CD4-positive, CD25-positive, alpha-beta regulatory T cell (primary cell): Measurements from ENCODE around the gene ZNF727. TPM values are rescaled to one million over a fixed set of nuclear protein-coding genes. Genes with fewer than 3 reads are reported as not detected.
A peak's percentile ranks its signal among the peaks of the same experiment; 100 is the strongest.
"Not testable (repeated sequence)": the region's sequence is repeated elsewhere in the genome, so short reads cannot be mapped to it uniquely, and the experiment has no call there.

Source experiments
- ATAC-seq, 2 donors: fragments of 150-1000 bp; cut with Tn5 transposase; one replicate each; pipeline ENCODE4 v1.10.0; 2021; ENCODE audit warnings: low read depth in 2 of 2, moderate number of reproducible peaks in 2 of 2, moderate library complexity in 1 of 2
- DNase-seq, 3 donors: peaks; one replicate each; pipeline versions ENCODE4 v3.0.0 to v3.0.0-alpha.2; 2012 to 2022; ENCODE audit warnings: mixed read lengths in 1 of 3
- H3K27ac ChIP-seq: one replicate; pipeline ENCODE4 v1.7.0; 2013; ENCODE audit warnings: mild to moderate bottlenecking, low read length; ENCODE audit not compliant: insufficient read depth, poor library complexity, severe bottlenecking
- H3K27me3 ChIP-seq: one replicate; pipeline ENCODE4 v1.7.0; 2013; ENCODE audit warnings: low read length; ENCODE audit not compliant: control insufficient read depth, insufficient read depth
- H3K36me3 ChIP-seq: one replicate; pipeline ENCODE4 v1.7.0; 2013; ENCODE audit warnings: mild to moderate bottlenecking, low read length, moderate library complexity; ENCODE audit not compliant: control insufficient read depth, insufficient read depth
- H3K4me1 ChIP-seq: 2 replicates; pipeline ENCODE4 v1.7.0; 2013; ENCODE audit warnings: mild to moderate bottlenecking, low read length; ENCODE audit not compliant: insufficient read depth, control insufficient read depth, poor library complexity, severe bottlenecking
- H3K4me3 ChIP-seq: one replicate; pipeline ENCODE4 v1.7.0; 2013; ENCODE audit warnings: low read depth, mild to moderate bottlenecking, low read length, moderate library complexity
- H3K9me3 ChIP-seq, 2 experiments: 1 replicate in 1 of 2; 2 replicates in 1 of 2; pipeline ENCODE4 v1.7.0; 2013; ENCODE audit warnings: low read length in 2 of 2, mild to moderate bottlenecking in 1 of 2, moderate library complexity in 1 of 2; ENCODE audit not compliant: control insufficient read depth in 2 of 2
- H3K27ac Mint-ChIP-seq, 3 donors: one replicate each; pipeline ENCODE4 v1.8.0; 2020 to 2022; ENCODE audit warnings: mild to moderate bottlenecking in 3 of 3, mixed read lengths in 3 of 3, moderate library complexity in 2 of 3
- H3K27me3 Mint-ChIP-seq: one replicate; pipeline ENCODE4 v1.8.0; 2022; ENCODE audit warnings: mild to moderate bottlenecking, mixed read lengths
- H3K36me3 Mint-ChIP-seq: one replicate; pipeline ENCODE4 v1.8.0; 2020; ENCODE audit warnings: mixed read lengths
- H3K4me1 Mint-ChIP-seq, 4 donors: one replicate each; pipeline ENCODE4 v1.8.0; 2020 to 2022; ENCODE audit warnings: mixed read lengths in 4 of 4, mild to moderate bottlenecking in 1 of 4
- H3K4me3 Mint-ChIP-seq, 4 donors: one replicate each; pipeline ENCODE4 v1.8.0; 2020 to 2022; ENCODE audit warnings: mild to moderate bottlenecking in 4 of 4, mixed read lengths in 4 of 4, moderate library complexity in 3 of 4
- H3K9me3 Mint-ChIP-seq, 7 donors: one replicate each; pipeline ENCODE4 v1.8.0; 2020 to 2022; ENCODE audit warnings: mixed read lengths in 7 of 7, mild to moderate bottlenecking in 3 of 7, moderate library complexity in 2 of 7
- polyA plus RNA-seq, 4 donors: library from polyadenylated mRNA; unstranded; fragments of 300-500 nt; fragmentation: Illumina TruSeq; gene quantifications; one replicate each; pipeline ENCODE4 v1.2.3, GENCODE V29; 2021
- total RNA-seq: library from RNA; stranded (reverse); gene quantifications from one replicate; pipeline ENCODE4 v1.2.3, GENCODE V29; 2022

Gene ZNF727
- total RNA-seq (not detected), polyA plus RNA-seq (under 1 TPM in 1 of 4 donors, not detected in 3; 0.09 TPM)

DNA sequence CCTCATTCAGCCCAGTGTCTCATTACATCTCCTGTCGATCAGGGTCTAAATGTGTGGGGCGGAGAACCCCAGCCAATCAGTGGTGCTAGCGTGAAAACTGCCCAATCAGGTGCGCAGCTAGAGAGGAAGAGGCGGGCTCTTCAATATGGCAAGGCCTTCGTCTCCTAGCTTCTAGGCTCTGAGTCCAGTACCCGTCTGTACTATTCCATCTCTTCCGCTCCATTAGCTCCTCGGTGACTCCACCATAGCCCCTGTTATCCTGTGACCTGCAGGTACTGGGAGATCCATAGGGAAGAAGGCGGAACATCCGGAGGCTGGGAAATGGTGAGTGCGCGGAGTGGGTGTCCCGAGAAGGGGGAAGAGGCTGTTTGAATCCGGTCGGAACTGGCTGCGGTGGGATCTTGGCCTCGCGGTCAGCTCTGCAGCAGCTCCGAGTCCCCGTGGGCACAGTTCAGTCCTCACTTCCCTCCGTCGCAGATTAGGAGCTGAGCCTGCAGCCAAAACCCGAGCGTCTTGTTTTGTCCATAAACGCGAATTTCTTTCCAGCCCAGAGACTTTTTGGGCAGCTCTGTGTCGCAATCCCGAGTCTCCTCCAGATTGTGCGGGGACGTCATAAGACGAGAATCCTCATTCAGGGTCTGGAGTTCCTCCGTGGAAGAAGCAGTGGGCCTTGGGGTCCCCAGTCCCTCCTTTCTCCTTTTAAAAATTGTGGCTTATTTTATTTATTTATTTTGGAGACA is at the start of gene ZNF727:
ZNF727 (plus strand) TSS at position 134 of the 740 bp plus-strand sequence; CDS start at position 322, 188 bp downstream.
- H3K27ac ChIP-seq: no peak within 1 kb of the TSS
- Mint-ChIP-seq H3K27ac (no peak within 1 kb of the TSS), H3K4me1 (peaks cover 0 to 2% (median 0%) of the 10 kb centered on the region in 4 donors), H3K27me3 (no peaks in the 10 kb centered on the region), H3K36me3 (peaks cover 2% of the 10 kb centered on the region), H3K9me3 (peaks cover 0 to 34% (median 11%) of the 10 kb centered on the region in 7 donors), H3K4me3 (peak within 1 kb of the TSS in 2 of 4 donors; percentile 75 to 79)
- peak in 1 of 3 donors; percentile 18 for DNase-seq
- no peaks in the 10 kb centered on the region for H3K4me1 ChIP-seq
- H3K4me3 ChIP-seq: no peak within 1 kb of the TSS
- H3K9me3 ChIP-seq: peaks cover 4 to 29% of the 10 kb centered on the region in 2 experiments
- no peaks in the 10 kb centered on the region for H3K27me3 ChIP-seq
- no peaks in the 10 kb centered on the region for H3K36me3 ChIP-seq
- ATAC-seq: peak in 1 of 2 donors; percentile 62

DNA sequence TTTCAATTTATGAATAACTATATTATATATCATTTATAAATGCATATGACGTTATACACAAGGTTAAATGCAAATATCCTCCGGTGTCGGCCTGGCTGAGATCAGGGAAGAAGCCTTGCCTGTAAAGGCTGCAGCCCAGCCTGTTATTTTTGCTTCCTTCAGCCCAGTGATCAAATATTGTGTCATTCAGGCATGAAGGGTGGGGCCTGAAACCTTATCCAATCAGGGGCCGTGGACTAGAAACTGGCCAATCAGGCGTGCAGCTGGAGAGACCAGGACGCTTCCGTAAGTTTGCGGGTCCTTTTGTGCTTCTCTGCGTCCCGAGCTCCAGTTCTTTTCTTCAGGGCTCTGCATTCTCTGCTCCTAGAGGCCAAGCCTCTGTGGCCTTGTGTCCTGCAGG is 46.7 kb upstream of the ZNF727 start, which contains the start of gene ZNF722:
ZNF722 (plus strand) TSS at position 301 of the 400 bp plus-strand sequence. CDS start 113 bp downstream, outside the sequence.
- no peaks in the 10 kb centered on the region for H3K27me3 ChIP-seq
- H3K9me3 ChIP-seq: peaks cover 0 to 8% of the 10 kb centered on the region in 2 experiments
- DNase-seq (no peak), ATAC-seq (no peak)
- H3K4me3 ChIP-seq: no peak within 1 kb of the TSS
- Mint-ChIP-seq H3K27me3 (no peaks in the 10 kb centered on the region), H3K4me3 (no peak within 1 kb of the TSS), H3K27ac (no peak within 1 kb of the TSS), H3K9me3 (peaks cover 0 to 35% (median 7%) of the 10 kb centered on the region in 7 donors), H3K4me1 (no peaks in the 10 kb centered on the region), H3K36me3 (no peaks in the 10 kb centered on the region)
- H3K4me1 ChIP-seq: no peaks in the 10 kb centered on the region
- no peaks in the 10 kb centered on the region for H3K36me3 ChIP-seq
- H3K27ac ChIP-seq: no peak within 1 kb of the TSS

DNA sequence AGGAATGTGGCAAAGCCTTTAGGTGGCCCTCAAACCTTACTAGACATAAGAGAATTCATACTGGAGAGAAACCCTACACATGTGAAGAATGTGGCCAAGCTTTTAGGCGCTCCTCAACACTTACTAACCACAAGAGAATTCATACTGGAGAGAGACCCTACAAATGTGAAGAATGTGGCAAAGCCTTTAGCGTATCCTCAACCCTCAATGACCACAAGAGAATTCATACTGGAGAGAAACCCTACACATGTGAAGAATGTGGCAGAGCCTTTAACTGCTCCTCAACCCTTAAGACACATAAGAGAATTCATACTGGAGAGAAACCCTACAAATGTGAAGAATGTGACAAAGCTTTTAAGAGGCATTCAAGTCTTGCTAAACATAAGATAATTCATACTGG is 29.7 kb upstream of the ZNF727 start:
- H3K27me3 ChIP-seq, H3K4me1 Mint-ChIP-seq, H3K36me3 Mint-ChIP-seq, H3K27me3 Mint-ChIP-seq, H3K4me1 ChIP-seq, H3K4me3 Mint-ChIP-seq, ATAC-seq, H3K27ac Mint-ChIP-seq, H3K4me3 ChIP-seq, H3K27ac ChIP-seq, H3K36me3 ChIP-seq, DNase-seq: not testable (repeated sequence)
- H3K9me3 ChIP-seq: peaks cover 19 to 48% of the 10 kb centered on the region in 2 experiments
- peaks cover 0 to 59% (median 19%) of the 10 kb centered on the region in 7 donors for H3K9me3 Mint-ChIP-seq

DNA sequence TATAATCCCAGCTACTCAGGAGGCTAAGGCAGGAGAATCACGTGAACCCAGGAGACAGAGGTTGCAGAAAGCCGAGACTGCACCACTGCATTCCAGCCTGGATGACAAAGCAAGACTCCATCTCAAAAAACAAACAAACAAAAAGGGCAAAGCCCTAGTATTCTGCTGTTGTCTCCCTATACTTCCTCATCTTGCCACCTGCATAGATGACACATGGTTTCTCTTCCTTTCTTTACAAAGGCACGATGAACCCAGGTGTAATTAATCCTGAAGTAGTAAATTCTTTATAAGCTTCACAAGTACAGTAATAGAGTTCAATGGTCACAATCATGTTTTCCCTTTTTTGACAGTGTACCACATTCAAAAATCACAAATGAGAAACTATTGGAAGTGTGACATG is 9.8 kb upstream of the ZNF727 start:
- no peak overlapping the region for H3K27ac Mint-ChIP-seq
- no peaks in the 10 kb centered on the region for H3K36me3 Mint-ChIP-seq
- no peaks in the 10 kb centered on the region for H3K36me3 ChIP-seq
- DNase-seq (no peak), ATAC-seq (no peak)
- H3K27ac ChIP-seq: no peak overlapping the region
- H3K4me3 ChIP-seq: no peak overlapping the region
- H3K4me1 Mint-ChIP-seq: no peaks in the 10 kb centered on the region
- H3K27me3 Mint-ChIP-seq: no peaks in the 10 kb centered on the region
- H3K9me3 ChIP-seq: peaks cover 10 to 57% of the 10 kb centered on the region in 2 experiments
- no peaks in the 10 kb centered on the region for H3K4me1 ChIP-seq
- peaks cover 0 to 60% (median 19%) of the 10 kb centered on the region in 7 donors for H3K9me3 Mint-ChIP-seq
- H3K4me3 Mint-ChIP-seq: no peak overlapping the region
- H3K27me3 ChIP-seq: no peaks in the 10 kb centered on the region

DNA sequence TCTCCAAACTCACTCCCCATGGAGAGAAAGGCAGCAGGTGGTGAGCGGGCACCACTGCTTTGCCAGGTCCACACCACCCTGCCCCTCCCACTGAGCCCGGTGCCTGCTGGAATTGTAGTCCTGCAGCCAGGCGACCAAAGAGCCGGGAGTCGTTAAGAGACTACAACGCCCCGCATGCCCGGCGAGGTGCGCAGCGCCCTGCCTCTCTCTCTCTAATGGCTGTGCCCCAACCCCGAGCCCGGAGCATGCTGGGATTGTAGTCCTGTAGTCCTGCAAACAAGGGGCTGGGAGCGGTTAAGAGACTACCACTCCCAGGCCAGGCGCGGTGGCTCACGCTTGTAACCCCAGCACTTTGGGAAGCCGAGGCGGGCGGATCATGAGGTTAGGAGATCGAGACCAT is 8.1 kb upstream of the ZNF727 start:
- Mint-ChIP-seq H3K27me3 (no peaks in the 10 kb centered on the region), H3K36me3 (no peaks in the 10 kb centered on the region), H3K9me3 (peaks cover 0 to 54% (median 16%) of the 10 kb centered on the region in 7 donors), H3K27ac (no peak overlapping the region), H3K4me3 (no peak overlapping the region), H3K4me1 (no peaks in the 10 kb centered on the region)
- H3K36me3 ChIP-seq: no peaks in the 10 kb centered on the region
- H3K27me3 ChIP-seq: no peaks in the 10 kb centered on the region
- H3K9me3 ChIP-seq: peaks cover 10 to 46% of the 10 kb centered on the region in 2 experiments
- DNase-seq (no peak), ATAC-seq (no peak)
- H3K4me1 ChIP-seq: no peaks in the 10 kb centered on the region
- H3K27ac ChIP-seq: no peak overlapping the region
- H3K4me3 ChIP-seq: no peak overlapping the region

DNA sequence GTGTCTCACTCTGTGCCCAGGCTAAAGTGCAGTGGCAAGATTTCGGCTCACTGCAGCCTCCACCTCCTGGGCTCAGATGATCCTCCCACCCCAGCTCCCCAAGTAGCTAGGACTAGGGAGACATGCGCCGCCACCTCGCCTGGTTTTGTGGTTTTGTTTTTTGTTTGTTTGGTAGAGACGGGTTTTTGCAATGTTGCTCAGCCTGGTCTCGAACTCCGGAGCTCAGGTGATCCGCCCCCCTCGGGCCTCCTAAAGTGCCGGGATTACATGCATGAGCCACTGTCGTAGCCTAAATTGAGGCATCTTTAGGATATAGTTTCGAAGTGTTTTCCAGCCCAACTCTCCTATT is 781 bp downstream of the ZNF727 start:
- peaks cover 2 to 29% of the 10 kb centered on the region in 2 experiments for H3K9me3 ChIP-seq
- Mint-ChIP-seq H3K36me3 (peaks cover 2% of the 10 kb centered on the region), H3K27me3 (no peaks in the 10 kb centered on the region), H3K27ac (no peak overlapping the region), H3K9me3 (peaks cover 0 to 34% (median 11%) of the 10 kb centered on the region in 7 donors), H3K4me1 (peaks cover 0 to 2% (median 0%) of the 10 kb centered on the region in 4 donors), H3K4me3 (peak overlapping the region in 2 of 4 donors; percentile 44 to 75)
- H3K4me1 ChIP-seq: no peaks in the 10 kb centered on the region
- no peak overlapping the region for H3K27ac ChIP-seq
- no peak overlapping the region for H3K4me3 ChIP-seq
- no peak for ATAC-seq
- no peak for DNase-seq
- no peaks in the 10 kb centered on the region for H3K27me3 ChIP-seq
- no peaks in the 10 kb centered on the region for H3K36me3 ChIP-seq

DNA sequence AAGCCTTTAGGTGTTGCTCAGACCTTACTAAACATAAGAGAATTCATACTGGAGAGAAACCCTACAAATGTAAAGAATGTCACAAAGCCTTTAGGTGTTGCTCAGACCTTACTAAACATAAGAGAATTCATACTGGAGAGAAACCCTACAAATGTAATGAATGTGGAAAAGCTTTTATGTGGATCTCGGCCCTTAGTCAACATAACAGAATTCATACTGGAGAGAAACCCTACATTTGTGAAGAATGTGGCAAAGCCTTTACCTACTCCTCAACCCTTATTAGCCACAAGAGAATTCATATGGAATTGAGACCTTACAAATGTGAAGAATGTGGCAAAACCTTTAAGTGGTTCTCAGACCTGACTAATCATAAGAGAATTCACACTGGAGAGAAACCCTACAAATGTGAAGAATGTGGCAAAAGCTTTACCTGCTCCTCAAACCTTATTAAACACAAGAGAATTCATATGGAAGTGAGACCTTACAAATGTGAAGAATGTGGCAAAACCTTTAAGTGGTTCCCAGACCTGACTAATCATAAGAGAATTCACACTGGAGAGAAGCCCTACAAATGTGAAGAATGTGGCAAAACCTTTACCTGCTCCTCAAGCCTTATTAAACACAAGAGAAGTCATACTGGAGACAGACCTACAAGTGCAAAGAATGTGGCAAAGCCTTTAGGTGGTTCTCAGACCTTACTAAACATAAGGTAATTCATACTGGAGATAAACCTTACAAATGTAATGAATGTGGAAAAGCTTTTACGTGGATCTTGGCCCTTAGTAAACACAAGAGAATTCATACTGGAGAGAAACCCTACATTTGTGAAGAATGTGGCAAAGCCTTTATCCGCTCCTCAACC is 32.8 kb downstream of the ZNF727 start:
- H3K27ac ChIP-seq, H3K27ac Mint-ChIP-seq, H3K4me1 ChIP-seq, DNase-seq, H3K4me3 Mint-ChIP-seq, H3K27me3 Mint-ChIP-seq, ATAC-seq, H3K36me3 ChIP-seq, H3K27me3 ChIP-seq, H3K36me3 Mint-ChIP-seq, H3K4me1 Mint-ChIP-seq, H3K4me3 ChIP-seq: not testable (repeated sequence)
- peaks cover 4 to 84% (median 37%) of the 10 kb centered on the region in 7 donors for H3K9me3 Mint-ChIP-seq
- H3K9me3 ChIP-seq: peaks cover 65 to 88% of the 10 kb centered on the region in 2 experiments
